Activated CD8-positive, alpha-beta T cell treated with anti-CD3 and anti-CD28 coated beads for 36 hours (primary cell): ENCODE results near the gene HSD17B3. TPM values are rescaled to one million over a fixed set of nuclear protein-coding genes. Genes with fewer than 3 reads are reported as not detected.

Experiments
- ATAC-seq: fragments of 200-7000 bp; cut with Tn5 transposase; one replicate; pipeline ENCODE4 v1.10.0; 2021; ENCODE audit warnings: mild to moderate bottlenecking, moderate library complexity
- CTCF ChIA-PET: fragments of 350-600 bp; sonication (Branson Sonifier 250); formaldehyde crosslinking; loops from one replicate; lab custom pipeline; 2021; ENCODE audit warnings: antibody characterized with exemption; lab: Charles Lee
- POLR2A ChIA-PET: fragments of 350-600 bp; sonication (Branson Sonifier 250); formaldehyde crosslinking; loops from one replicate; lab custom pipeline; 2021; ENCODE audit warnings: antibody characterized with exemption; lab: Charles Lee
- DNase-seq: peaks from one replicate; pipeline ENCODE4 v3.0.0-alpha.2; 2020
- H3K27ac Mint-ChIP-seq: one replicate; pipeline ENCODE4 v1.8.0; 2021; ENCODE audit warnings: mild to moderate bottlenecking, mixed read lengths
- H3K27me3 Mint-ChIP-seq: one replicate; pipeline ENCODE4 v1.8.0; 2021; ENCODE audit warnings: mixed read lengths
- H3K36me3 Mint-ChIP-seq: one replicate; pipeline ENCODE4 v1.8.0; 2021; ENCODE audit warnings: low read depth, mixed read lengths
- H3K4me1 Mint-ChIP-seq: one replicate; pipeline ENCODE4 v1.8.0; 2021; ENCODE audit warnings: low read depth, mixed read lengths
- H3K4me3 Mint-ChIP-seq: one replicate; pipeline ENCODE4 v1.8.0; 2021; ENCODE audit warnings: mild to moderate bottlenecking, moderate library complexity, mixed read lengths
- H3K9me3 Mint-ChIP-seq: one replicate; pipeline ENCODE4 v1.8.0; 2021; ENCODE audit warnings: mixed read lengths
- intact Hi-C: fragments of 100-400 bp; cut with micrococcal nuclease; formaldehyde crosslinking; loops from one replicate; pipeline ENCODE4 v1.10.0; 2022
- total RNA-seq, 2 experiments: library from RNA; stranded (reverse); gene quantifications; one replicate each; pipeline ENCODE4 v1.2.3, GENCODE V29; 2021
- TF ChIP-seq, protein P1 (sequence below): fragments of 200-600 bp; IDR thresholded peaks from one replicate; pipeline ENCODE4 v1.8.0; 2022; ENCODE audit warnings: antibody characterized with exemption, mild to moderate bottlenecking

Gene HSD17B3
- total RNA-seq, 2 experiments from 2014 or later: not detected

DNA sequence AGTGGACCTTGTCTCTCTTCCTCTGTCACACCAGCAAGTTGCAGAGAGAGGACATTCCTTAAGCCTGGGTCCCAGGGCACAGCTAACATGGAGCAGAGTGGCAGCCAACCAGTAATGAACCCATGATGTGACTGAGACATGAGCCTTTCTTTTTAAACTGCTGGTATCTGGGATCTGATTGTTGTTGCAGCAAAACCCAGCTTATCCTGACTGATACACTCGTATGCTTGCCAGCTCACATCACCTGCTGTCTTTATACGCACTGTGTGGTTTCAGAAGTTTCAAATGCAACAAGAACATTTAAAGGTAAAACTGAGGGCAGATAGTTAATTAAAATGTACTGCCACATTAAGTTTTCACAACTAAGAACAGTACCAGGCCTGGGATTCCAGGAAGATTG, 97.1 kb downstream of the HSD17B3 start:
- H3K4me1 Mint-ChIP-seq: peaks cover 5% of the 10 kb centered on the region
- H3K36me3 Mint-ChIP-seq: no peaks in the 10 kb centered on the region
- ATAC-seq (no peak), DNase-seq (no peak)
- no peak overlapping the region for H3K27ac Mint-ChIP-seq
- H3K27me3 Mint-ChIP-seq: no peaks in the 10 kb centered on the region
- ChIA-PET CTCF (no interaction called here), POLR2A (no interaction called here)
- no peak overlapping the region for H3K4me3 Mint-ChIP-seq
- H3K9me3 Mint-ChIP-seq: peaks cover 3% of the 10 kb centered on the region
- TF ChIP-seq, protein P1, sequence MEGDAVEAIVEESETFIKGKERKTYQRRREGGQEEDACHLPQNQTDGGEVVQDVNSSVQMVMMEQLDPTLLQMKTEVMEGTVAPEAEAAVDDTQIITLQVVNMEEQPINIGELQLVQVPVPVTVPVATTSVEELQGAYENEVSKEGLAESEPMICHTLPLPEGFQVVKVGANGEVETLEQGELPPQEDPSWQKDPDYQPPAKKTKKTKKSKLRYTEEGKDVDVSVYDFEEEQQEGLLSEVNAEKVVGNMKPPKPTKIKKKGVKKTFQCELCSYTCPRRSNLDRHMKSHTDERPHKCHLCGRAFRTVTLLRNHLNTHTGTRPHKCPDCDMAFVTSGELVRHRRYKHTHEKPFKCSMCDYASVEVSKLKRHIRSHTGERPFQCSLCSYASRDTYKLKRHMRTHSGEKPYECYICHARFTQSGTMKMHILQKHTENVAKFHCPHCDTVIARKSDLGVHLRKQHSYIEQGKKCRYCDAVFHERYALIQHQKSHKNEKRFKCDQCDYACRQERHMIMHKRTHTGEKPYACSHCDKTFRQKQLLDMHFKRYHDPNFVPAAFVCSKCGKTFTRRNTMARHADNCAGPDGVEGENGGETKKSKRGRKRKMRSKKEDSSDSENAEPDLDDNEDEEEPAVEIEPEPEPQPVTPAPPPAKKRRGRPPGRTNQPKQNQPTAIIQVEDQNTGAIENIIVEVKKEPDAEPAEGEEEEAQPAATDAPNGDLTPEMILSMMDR: no peak
- intact Hi-C loops: no loop called here

DNA sequence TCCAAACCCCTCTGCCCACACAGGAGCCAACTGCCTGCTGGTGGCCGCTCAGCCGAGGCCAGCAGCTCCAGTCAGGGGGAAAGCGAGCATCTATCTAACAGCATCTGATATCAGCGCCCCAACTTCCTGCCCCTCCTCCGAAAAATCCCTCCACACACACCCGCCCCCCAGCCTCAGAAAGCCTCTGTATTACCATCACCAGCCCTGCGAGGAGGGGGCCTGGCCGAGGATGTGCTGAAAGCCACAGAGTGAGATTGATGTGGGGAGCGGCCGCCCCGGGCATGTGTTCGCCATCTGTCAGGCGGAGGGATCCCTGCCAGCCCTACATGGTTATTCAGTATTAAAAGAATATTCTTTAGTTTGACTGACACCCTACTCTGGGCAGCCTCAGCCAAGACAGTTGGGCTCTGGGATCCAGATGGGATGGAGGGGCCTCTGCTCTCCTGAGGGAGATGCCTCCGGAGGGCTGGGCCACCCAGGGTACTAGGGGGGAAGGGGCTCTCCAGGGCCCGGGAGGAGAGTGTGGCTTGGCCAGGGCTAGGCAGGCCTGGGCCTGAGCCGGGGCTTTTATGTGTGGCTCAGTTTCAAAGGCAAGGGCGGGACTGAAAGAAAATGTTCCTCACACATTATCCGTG, 98.0 kb downstream of the HSD17B3 start:
- CTCF ChIA-PET: interaction anchor here (1.1 kb wide), 1 partner anchor 14 kb away, joined by 3 read pairs; no protein-coding TSS in a partner anchor
- intact Hi-C loops: no loop called here
- Mint-ChIP-seq H3K4me1 (peaks cover 5% of the 10 kb centered on the region), H3K9me3 (peaks cover 3% of the 10 kb centered on the region), H3K27me3 (peaks cover 2% of the 10 kb centered on the region), H3K4me3 (no peak overlapping the region), H3K27ac (no peak overlapping the region), H3K36me3 (no peaks in the 10 kb centered on the region)
- POLR2A ChIA-PET: no interaction called here
- peak; percentile 24 for ATAC-seq
- peak; percentile 41 for DNase-seq
- TF ChIP-seq, protein P1: no peak

DNA sequence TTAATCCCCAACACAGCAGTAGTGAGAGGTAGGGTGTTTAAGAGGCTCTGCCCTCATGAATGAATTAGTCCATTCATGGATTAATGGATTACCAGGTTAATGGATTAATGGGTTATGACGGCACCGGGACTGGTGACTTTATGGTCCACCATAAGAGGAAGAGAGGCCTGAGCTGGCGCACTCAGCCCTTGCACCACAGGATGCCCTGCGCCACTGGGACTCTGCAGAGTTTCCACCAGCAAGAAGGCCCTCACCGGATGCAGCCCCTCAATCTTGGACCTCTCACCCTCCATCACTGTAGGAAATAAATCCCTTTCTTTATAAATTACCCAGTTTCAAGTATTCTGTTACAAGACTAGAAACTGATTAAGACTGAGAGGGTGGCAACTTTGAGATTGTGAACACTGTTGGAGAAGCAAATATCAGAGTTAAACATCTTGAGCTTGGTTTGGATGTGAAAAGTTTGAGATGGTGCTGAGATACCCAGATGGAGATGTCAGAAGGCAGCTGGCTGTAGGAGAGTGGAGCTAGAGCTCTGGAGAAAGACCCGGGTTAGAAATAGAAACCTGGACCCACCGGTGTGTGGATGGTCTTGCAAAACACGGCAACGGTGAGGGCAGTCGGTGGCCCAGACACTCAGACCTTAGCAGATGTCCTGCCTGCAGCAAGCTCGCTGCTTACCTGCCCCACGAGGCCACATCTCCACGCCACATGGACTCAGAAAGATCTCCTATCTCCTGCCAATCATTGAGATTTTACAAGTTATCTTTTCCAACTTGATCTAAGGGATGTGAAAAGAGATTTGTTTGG, 98.8 kb downstream of the HSD17B3 start:
- ATAC-seq (no peak), DNase-seq (no peak)
- peaks cover 5% of the 10 kb centered on the region for H3K4me1 Mint-ChIP-seq
- ChIA-PET CTCF (interaction anchor here (1.1 kb wide), 1 partner anchor 15 kb away, joined by 3 read pairs; no protein-coding TSS in a partner anchor), POLR2A (no interaction called here)
- peaks cover 4% of the 10 kb centered on the region for H3K27me3 Mint-ChIP-seq
- peaks cover 3% of the 10 kb centered on the region for H3K9me3 Mint-ChIP-seq
- intact Hi-C loops: no loop called here
- TF ChIP-seq, protein P1: no peak
- H3K36me3 Mint-ChIP-seq: no peaks in the 10 kb centered on the region
- no peak overlapping the region for H3K4me3 Mint-ChIP-seq
- no peak overlapping the region for H3K27ac Mint-ChIP-seq

DNA sequence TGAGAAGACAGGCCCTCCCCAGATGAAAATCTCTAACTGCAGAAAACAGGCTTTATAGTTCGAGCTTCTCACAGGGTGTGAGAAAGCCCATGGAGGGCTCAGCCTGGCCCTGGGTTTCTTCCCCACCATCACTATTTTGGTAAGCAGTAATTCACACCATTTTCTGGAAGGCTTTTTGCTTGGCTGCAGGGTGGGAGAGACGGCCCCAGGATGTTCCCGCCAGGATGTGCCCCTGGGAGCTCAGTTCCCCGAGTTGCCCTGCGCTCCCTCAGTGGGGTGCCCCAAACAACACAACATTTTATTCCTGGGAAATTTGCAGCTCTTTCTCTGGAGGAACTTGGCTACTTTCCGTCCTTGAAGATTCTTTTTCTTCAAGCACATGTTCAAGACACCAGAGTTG, 100.8 kb downstream of the HSD17B3 start:
- ATAC-seq: no peak
- intact Hi-C loops: no loop called here
- Mint-ChIP-seq H3K4me1 (peaks cover 5% of the 10 kb centered on the region), H3K9me3 (peaks cover 3% of the 10 kb centered on the region), H3K27me3 (peaks cover 4% of the 10 kb centered on the region), H3K27ac (no peak overlapping the region), H3K4me3 (no peak overlapping the region), H3K36me3 (no peaks in the 10 kb centered on the region)
- no peak for DNase-seq
- TF ChIP-seq, protein P1: no peak
- POLR2A ChIA-PET: no interaction called here
- CTCF ChIA-PET: no interaction called here

DNA sequence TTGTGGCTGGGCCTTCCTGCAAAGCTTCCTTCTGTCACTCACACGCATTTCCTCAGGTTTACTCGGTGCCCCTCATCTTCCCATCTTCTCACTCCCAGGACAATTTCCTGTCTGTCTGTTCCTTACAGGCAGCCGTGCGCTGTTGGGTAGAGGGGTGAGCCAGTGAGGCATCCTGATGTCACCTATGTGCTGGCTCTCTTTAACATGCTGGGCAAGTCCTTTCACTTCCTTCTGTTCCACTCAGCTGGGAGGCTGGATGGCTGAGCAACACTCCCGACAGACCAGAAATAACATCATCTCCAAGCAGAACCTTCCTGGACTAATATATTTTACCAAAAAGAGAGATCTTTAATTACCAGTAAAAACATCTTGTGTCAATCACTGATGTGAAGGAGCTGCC, 103.0 kb downstream of the HSD17B3 start:
- Mint-ChIP-seq H3K27ac (no peak overlapping the region), H3K9me3 (no peaks in the 10 kb centered on the region), H3K4me3 (no peak overlapping the region), H3K4me1 (peaks cover 5% of the 10 kb centered on the region), H3K36me3 (no peaks in the 10 kb centered on the region), H3K27me3 (peaks cover 10% of the 10 kb centered on the region)
- intact Hi-C loops: no loop called here
- TF ChIP-seq, protein P1: no peak
- DNase-seq (no peak), ATAC-seq (no peak)
- POLR2A ChIA-PET: no interaction called here
- CTCF ChIA-PET: interaction anchor here (1.4 kb wide), 1 partner anchor 34 kb away, joined by 3 read pairs; no protein-coding TSS in a partner anchor
